Astrocyte (in vitro differentiated cells and primary cell): ENCODE data around the gene SH2D3A. TPM values are rescaled to one million over a fixed set of nuclear protein-coding genes. Genes with fewer than 3 reads are reported as not detected.

ENCODE experiments used
- DNase-seq: peaks from one replicate; pipeline ENCODE4 v3.0.0-alpha.2; 2010; ENCODE audit warnings: low read depth
- FAIRE-seq: peaks from 2 replicates; lab custom pipeline; 2011; peaks lifted over from hg19 to GRCh38; lab: Jason Lieb, UNC
- H2AFZ ChIP-seq: 2 replicates; pipeline ENCODE4 v1.6.0; 2012; ENCODE audit warnings: low read depth, low read length, inconsistent platforms
- H3K27ac ChIP-seq: 2 replicates; pipeline ENCODE4 v1.5.1; 2011; ENCODE audit warnings: low read depth, low read length, inconsistent platforms
- H3K27me3 ChIP-seq: 2 replicates; pipeline ENCODE4 v1.6.0; 2011; ENCODE audit warnings: low read length, inconsistent platforms; ENCODE audit not compliant: insufficient read depth
- H3K36me3 ChIP-seq: 2 replicates; pipeline ENCODE4 v1.5.1; 2011; ENCODE audit warnings: low read length, inconsistent platforms; ENCODE audit not compliant: insufficient read depth
- H3K4me1 ChIP-seq: 2 replicates; pipeline ENCODE4 v1.5.1; 2011; ENCODE audit warnings: low read length, inconsistent platforms; ENCODE audit not compliant: insufficient read depth
- H3K4me2 ChIP-seq: 2 replicates; pipeline ENCODE4 v1.6.0; 2012; ENCODE audit warnings: low read length, inconsistent platforms
- H3K4me3 ChIP-seq: 2 replicates; pipeline ENCODE4 v1.5.1; 2011; ENCODE audit warnings: low read depth, mild to moderate bottlenecking, low read length, inconsistent platforms; ENCODE audit not compliant: insufficient read depth
- H3K79me2 ChIP-seq: 2 replicates; pipeline ENCODE4 v1.6.0; 2012; ENCODE audit warnings: mild to moderate bottlenecking, low read length, inconsistent platforms; ENCODE audit not compliant: insufficient read depth
- H3K9ac ChIP-seq: 2 replicates; pipeline ENCODE4 v1.6.0; 2012; ENCODE audit warnings: mild to moderate bottlenecking, low read length, inconsistent platforms
- H3K9me3 ChIP-seq: 2 replicates; pipeline ENCODE4 v1.5.1; 2012; ENCODE audit warnings: low read depth, mild to moderate bottlenecking, low read length, inconsistent platforms; ENCODE audit not compliant: insufficient read depth
- H4K20me1 ChIP-seq: 2 replicates; pipeline ENCODE4 v1.6.0; 2012; ENCODE audit warnings: low read length, inconsistent platforms; ENCODE audit not compliant: insufficient read depth
- H3K27ac Mint-ChIP-seq: one replicate; pipeline ENCODE4 v1.8.0; 2021; ENCODE audit warnings: mild to moderate bottlenecking, mixed read lengths; ENCODE audit not compliant: unreplicated experiment
- H3K27me3 Mint-ChIP-seq: one replicate; pipeline ENCODE4 v1.8.0; 2021; ENCODE audit warnings: low read depth, mixed read lengths; ENCODE audit not compliant: unreplicated experiment
- H3K36me3 Mint-ChIP-seq: one replicate; pipeline ENCODE4 v1.8.0; 2021; ENCODE audit warnings: low read depth, mixed read lengths; ENCODE audit not compliant: unreplicated experiment
- H3K4me1 Mint-ChIP-seq: one replicate; pipeline ENCODE4 v1.8.0; 2021; ENCODE audit warnings: low read depth, mixed read lengths; ENCODE audit not compliant: unreplicated experiment
- H3K4me3 Mint-ChIP-seq: one replicate; pipeline ENCODE4 v1.8.0; 2021; ENCODE audit warnings: mild to moderate bottlenecking, moderate library complexity, mixed read lengths; ENCODE audit not compliant: unreplicated experiment
- H3K9me3 Mint-ChIP-seq: one replicate; pipeline ENCODE4 v1.8.0; 2021; ENCODE audit warnings: mild to moderate bottlenecking, mixed read lengths; ENCODE audit not compliant: unreplicated experiment
- CTCF ChIP-seq: IDR thresholded peaks from 2 replicates; pipeline ENCODE4 v1.5.1; 2011; ENCODE audit warnings: low read depth, mild to moderate bottlenecking, inconsistent platforms, low read length, moderate library complexity; ENCODE audit not compliant: insufficient read depth
- EZH2 ChIP-seq: IDR thresholded peaks from 2 replicates; pipeline ENCODE4 v1.6.1; 2012; ENCODE audit warnings: mild to moderate bottlenecking, low read length, inconsistent platforms; ENCODE audit not compliant: insufficient read depth
- total RNA-seq: library from RNA; stranded (reverse); gene quantifications from 2 replicates; pipeline ENCODE4 v1.2.1, GENCODE V29; 2021

SH2D3A gene
- total RNA-seq, 1 donor from 2014 or later = 2.6 TPM

- no peak overlapping the region for H3K9ac ChIP-seq
- no peaks in the 10 kb centered on the region for H3K4me1 Mint-ChIP-seq
- no peaks in the 10 kb centered on the region for H3K27me3 Mint-ChIP-seq
Measured at GRCh38 chr19:6809262-6809661, 42.0 kb upstream of the SH2D3A start.

GRCh38 chr19:6808494-6808893, 41.3 kb upstream of the SH2D3A start:
- Histone ChIP-seq H3K79me2 (no peaks in the 10 kb centered on the region), H3K27ac (no peak overlapping the region), H3K4me3 (no peak overlapping the region), H3K9me3 (peaks cover 6% of the 10 kb centered on the region), H3K27me3 (no peaks in the 10 kb centered on the region), H3K36me3 (no peaks in the 10 kb centered on the region), H4K20me1 (no peaks in the 10 kb centered on the region), H2AFZ (no peak overlapping the region), H3K4me2 (no peak overlapping the region), H3K4me1 (no peaks in the 10 kb centered on the region), H3K9ac (no peak overlapping the region)
- FAIRE-seq (no peak), DNase-seq (no peak)
- no peak for TF ChIP-seq EZH2
- no peak for TF ChIP-seq CTCF
- H3K4me1 Mint-ChIP-seq = no peaks in the 10 kb centered on the region
- peaks cover 12% of the 10 kb centered on the region for H3K9me3 Mint-ChIP-seq
- H3K27me3 Mint-ChIP-seq = no peaks in the 10 kb centered on the region
- no peak overlapping the region for H3K27ac Mint-ChIP-seq
- no peak overlapping the region for H3K4me3 Mint-ChIP-seq
- no peaks in the 10 kb centered on the region for H3K36me3 Mint-ChIP-seq

More at GRCh38 chr19:6809262-6809661, 42.0 kb upstream of the SH2D3A start:
- Histone ChIP-seq H2AFZ (no peak overlapping the region), H3K4me3 (no peak overlapping the region), H3K27ac (no peak overlapping the region), H3K79me2 (no peaks in the 10 kb centered on the region), H3K4me1 (no peaks in the 10 kb centered on the region), H4K20me1 (no peaks in the 10 kb centered on the region), H3K36me3 (no peaks in the 10 kb centered on the region), H3K27me3 (no peaks in the 10 kb centered on the region), H3K4me2 (no peak overlapping the region), H3K9me3 (peaks cover 6% of the 10 kb centered on the region)
- H3K4me3 Mint-ChIP-seq = no peak overlapping the region
- TF ChIP-seq CTCF (no peak), EZH2 (no peak)
- no peaks in the 10 kb centered on the region for H3K36me3 Mint-ChIP-seq
- peaks cover 12% of the 10 kb centered on the region for H3K9me3 Mint-ChIP-seq
- DNase-seq (no peak), FAIRE-seq (no peak)
- no peak overlapping the region for H3K27ac Mint-ChIP-seq

- Mint-ChIP-seq H3K9me3 (peaks cover 15% of the 10 kb centered on the region), H3K4me3 (no peak overlapping the region), H3K36me3 (no peaks in the 10 kb centered on the region), H3K4me1 (no peaks in the 10 kb centered on the region), H3K27me3 (no peaks in the 10 kb centered on the region), H3K27ac (no peak overlapping the region)
- Histone ChIP-seq H3K36me3 (no peaks in the 10 kb centered on the region), H3K9me3 (peaks cover 6% of the 10 kb centered on the region), H3K79me2 (no peaks in the 10 kb centered on the region), H3K27me3 (no peaks in the 10 kb centered on the region), H3K4me2 (no peak overlapping the region), H4K20me1 (no peaks in the 10 kb centered on the region), H3K27ac (no peak overlapping the region), H2AFZ (no peak overlapping the region), H3K9ac (no peak overlapping the region), H3K4me3 (no peak overlapping the region), H3K4me1 (no peaks in the 10 kb centered on the region)
- FAIRE-seq (no peak), DNase-seq (no peak)
- TF ChIP-seq EZH2 (no peak), CTCF (no peak)
Measured at GRCh38 chr19:6807291-6807690, 40.1 kb upstream of the SH2D3A start.
